HG02610 (cell line): ENCODE results near the gene ARHGAP10.

Experiments
- ATAC-seq: cut with Tn5 transposase; IDR thresholded peaks from one replicate; pipeline ENCODE4 v1.9.1; 2021; ENCODE audit warnings: mild to moderate bottlenecking, moderate library complexity; ENCODE audit not compliant: unreplicated experiment

Gene ARHGAP10

GRCh38 chr4:147943159-147943638 lies 211.3 kb downstream of the ARHGAP10 start:
- peak; percentile 82 for ATAC-seq

- peak; percentile 60 for ATAC-seq
Observed at GRCh38 chr4:147944249-147944648, 212.4 kb downstream of the ARHGAP10 start.

GRCh38 chr4:147944670-147945260 lies 212.9 kb downstream of the ARHGAP10 start:
- ATAC-seq: no peak

- no peak for ATAC-seq
Observed at GRCh38 chr4:147948336-147948735, 216.4 kb downstream of the ARHGAP10 start.

- ATAC-seq: no peak
Observed at GRCh38 chr4:147950261-147950660, 218.4 kb downstream of the ARHGAP10 start.

GRCh38 chr4:147950841-147951240 lies 219.0 kb downstream of the ARHGAP10 start:
- no peak for ATAC-seq

- no peak for ATAC-seq
Observed at GRCh38 chr4:147954850-147955249, 223.0 kb downstream of the ARHGAP10 start.

GRCh38 chr4:147955827-147956558 lies 224.1 kb downstream of the ARHGAP10 start:
- no peak for ATAC-seq

GRCh38 chr4:147957446-147957845 lies 225.6 kb downstream of the ARHGAP10 start:
- ATAC-seq: no peak

GRCh38 chr4:147958057-147958456 lies 226.2 kb downstream of the ARHGAP10 start:
- ATAC-seq: no peak

GRCh38 chr4:147958489-147959065 lies 226.7 kb downstream of the ARHGAP10 start:
- no peak for ATAC-seq

GRCh38 chr4:147960971-147961370 lies 229.1 kb downstream of the ARHGAP10 start:
- no peak for ATAC-seq

- no peak for ATAC-seq
Observed at GRCh38 chr4:147963839-147964238, 232.0 kb downstream of the ARHGAP10 start.

- ATAC-seq: no peak
Observed at GRCh38 chr4:147964266-147964880, 232.5 kb downstream of the ARHGAP10 start.

- no peak for ATAC-seq
Observed at GRCh38 chr4:147965056-147965455, 233.2 kb downstream of the ARHGAP10 start.

GRCh38 chr4:147965873-147966272 lies 234.0 kb downstream of the ARHGAP10 start:
- ATAC-seq: no peak

- no peak for ATAC-seq
Observed at GRCh38 chr4:147968641-147969040, 236.8 kb downstream of the ARHGAP10 start.

- ATAC-seq: peak; percentile 73
Observed at GRCh38 chr4:147969573-147970385, 237.9 kb downstream of the ARHGAP10 start.

GRCh38 chr4:147971116-147971515 lies 239.2 kb downstream of the ARHGAP10 start:
- ATAC-seq: no peak

GRCh38 chr4:147975325-147975724 lies 243.4 kb downstream of the ARHGAP10 start:
- ATAC-seq: no peak
